ENCODE data around the gene CD47. TPM values are rescaled to one million over a fixed set of nuclear protein-coding genes. Genes with fewer than 3 reads are reported as not detected.

Gene CD47
- total RNA-seq, 1 experiment from 2014 or later: 34.7 TPM

DNA sequence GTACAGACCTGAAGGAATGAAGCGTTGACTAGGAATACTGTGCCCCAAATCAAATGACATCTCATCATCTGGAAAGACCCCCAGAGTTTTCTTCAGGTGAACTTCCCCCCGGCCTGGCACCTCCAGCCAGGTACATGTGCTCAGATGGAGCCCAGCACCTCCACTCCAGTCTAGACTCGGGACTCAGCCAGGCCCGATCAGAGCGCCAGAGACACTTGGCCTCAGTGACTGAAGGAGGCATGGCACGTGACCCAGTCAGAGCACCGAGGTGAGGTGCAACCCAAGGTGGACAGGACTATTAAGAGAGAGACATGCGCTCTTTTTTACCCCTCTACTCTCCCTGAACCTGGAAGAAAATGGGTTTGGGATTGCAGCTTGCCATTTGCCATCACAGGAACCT is 48.5 kb downstream of the CD47 start:
- TF ChIP-seq, protein P1, sequence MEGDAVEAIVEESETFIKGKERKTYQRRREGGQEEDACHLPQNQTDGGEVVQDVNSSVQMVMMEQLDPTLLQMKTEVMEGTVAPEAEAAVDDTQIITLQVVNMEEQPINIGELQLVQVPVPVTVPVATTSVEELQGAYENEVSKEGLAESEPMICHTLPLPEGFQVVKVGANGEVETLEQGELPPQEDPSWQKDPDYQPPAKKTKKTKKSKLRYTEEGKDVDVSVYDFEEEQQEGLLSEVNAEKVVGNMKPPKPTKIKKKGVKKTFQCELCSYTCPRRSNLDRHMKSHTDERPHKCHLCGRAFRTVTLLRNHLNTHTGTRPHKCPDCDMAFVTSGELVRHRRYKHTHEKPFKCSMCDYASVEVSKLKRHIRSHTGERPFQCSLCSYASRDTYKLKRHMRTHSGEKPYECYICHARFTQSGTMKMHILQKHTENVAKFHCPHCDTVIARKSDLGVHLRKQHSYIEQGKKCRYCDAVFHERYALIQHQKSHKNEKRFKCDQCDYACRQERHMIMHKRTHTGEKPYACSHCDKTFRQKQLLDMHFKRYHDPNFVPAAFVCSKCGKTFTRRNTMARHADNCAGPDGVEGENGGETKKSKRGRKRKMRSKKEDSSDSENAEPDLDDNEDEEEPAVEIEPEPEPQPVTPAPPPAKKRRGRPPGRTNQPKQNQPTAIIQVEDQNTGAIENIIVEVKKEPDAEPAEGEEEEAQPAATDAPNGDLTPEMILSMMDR (conservative IDR thresholded peaks at IDR 0.05; ENCODE audit: low read depth, low read length): no peak
- no peak for TF ChIP-seq EZH2 (IDR thresholded peaks at IDR 0.05; ENCODE audit: borderline replicate concordance, low read depth, low read length, poor library complexity, severe bottlenecking)
- Histone ChIP-seq H3K9me3 (ENCODE audit: low read depth, low read length, poor library complexity, severe bottlenecking) (no peaks in the 10 kb centered on the region), H3K27me3 (replicated peaks; ENCODE audit: insufficient read depth, low read depth, low read length, poor library complexity) (no peaks in the 10 kb centered on the region), H3K4me1 (ENCODE audit: insufficient read depth, low read length, poor library complexity, severe bottlenecking) (no peaks in the 10 kb centered on the region), H3K27ac (ENCODE audit: low read depth, low read length, poor library complexity, severe bottlenecking) (no peak overlapping the region), H3K4me3 (ENCODE audit: low read depth, low read length, poor library complexity, severe bottlenecking) (no peak overlapping the region), H3K36me3 (ENCODE audit: insufficient read depth, low read length, poor library complexity, severe bottlenecking) (no peaks in the 10 kb centered on the region)
- DNase-seq (ENCODE audit: low spot score): no peak
- POLR2A ChIA-PET (ENCODE audit: low non-redundant PET): no interaction called here
- CTCF ChIA-PET: no interaction called here
- intact Hi-C loops (cut with micrococcal nuclease; ENCODE audit: unreplicated experiment): no loop called here
- BruUV-seq (replicated peaks): no TSS peak

DNA sequence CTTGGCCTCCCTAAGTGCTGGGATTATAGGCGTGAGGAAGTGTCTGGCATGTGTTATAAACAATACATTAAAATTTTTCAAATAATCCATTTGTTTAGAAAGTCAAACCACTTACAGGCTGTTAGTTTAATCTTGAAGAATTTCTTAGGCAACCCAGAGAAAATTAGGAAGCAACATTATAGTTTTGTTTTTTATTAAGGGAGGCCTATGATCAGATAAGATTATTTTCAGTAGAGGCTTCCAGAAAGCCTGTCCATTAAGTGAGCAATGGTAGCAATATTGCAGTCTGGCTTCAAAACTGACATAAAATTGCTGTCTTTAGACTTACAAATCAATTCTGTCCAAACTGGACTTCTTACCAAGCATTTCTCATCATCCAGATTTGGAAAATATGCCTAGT is 49.6 kb downstream of the CD47 start:
- no peak for DNase-seq (ENCODE audit: low spot score)
- intact Hi-C loops (cut with micrococcal nuclease; ENCODE audit: unreplicated experiment): no loop called here
- Histone ChIP-seq H3K36me3 (ENCODE audit: insufficient read depth, low read length, poor library complexity, severe bottlenecking) (no peaks in the 10 kb centered on the region), H3K9me3 (ENCODE audit: low read depth, low read length, poor library complexity, severe bottlenecking) (no peaks in the 10 kb centered on the region), H3K27me3 (replicated peaks; ENCODE audit: insufficient read depth, low read depth, low read length, poor library complexity) (no peaks in the 10 kb centered on the region), H3K4me1 (ENCODE audit: insufficient read depth, low read length, poor library complexity, severe bottlenecking) (no peaks in the 10 kb centered on the region), H3K27ac (ENCODE audit: low read depth, low read length, poor library complexity, severe bottlenecking) (no peak overlapping the region), H3K4me3 (ENCODE audit: low read depth, low read length, poor library complexity, severe bottlenecking) (no peak overlapping the region)
- no TSS peak for BruUV-seq (replicated peaks)
- no peak for TF ChIP-seq EZH2 (IDR thresholded peaks at IDR 0.05; ENCODE audit: borderline replicate concordance, low read depth, low read length, poor library complexity, severe bottlenecking)
- TF ChIP-seq, protein P1 (conservative IDR thresholded peaks at IDR 0.05; ENCODE audit: low read depth, low read length): no peak
- ChIA-PET POLR2A (ENCODE audit: low non-redundant PET) (no interaction called here), CTCF (no interaction called here)

DNA sequence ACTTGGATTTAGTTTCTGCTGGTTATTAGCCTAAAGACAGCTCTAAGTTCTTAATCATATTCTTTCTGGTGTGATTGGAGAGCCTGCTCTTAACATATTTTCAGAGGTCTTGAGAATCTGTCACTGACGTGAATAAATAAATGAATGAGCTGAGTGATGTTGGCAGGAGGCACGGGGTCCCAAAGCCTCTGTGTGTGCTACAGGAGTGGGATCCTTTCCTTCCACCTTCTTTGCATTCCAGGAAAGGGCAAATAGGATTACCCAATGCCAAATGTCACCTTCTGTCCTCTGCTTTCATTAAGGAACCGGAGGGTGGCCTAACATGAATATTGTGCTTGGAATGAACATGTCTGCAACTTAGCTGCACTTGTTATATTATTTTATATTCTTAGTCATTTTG is 53.1 kb downstream of the CD47 start:
- H3K36me3 ChIP-seq (ENCODE audit: insufficient read depth, low read length, poor library complexity, severe bottlenecking): no peaks in the 10 kb centered on the region
- no peak overlapping the region for H3K27ac ChIP-seq (ENCODE audit: low read depth, low read length, poor library complexity, severe bottlenecking)
- no peak for TF ChIP-seq EZH2 (IDR thresholded peaks at IDR 0.05; ENCODE audit: borderline replicate concordance, low read depth, low read length, poor library complexity, severe bottlenecking)
- TF ChIP-seq, protein P1 (conservative IDR thresholded peaks at IDR 0.05; ENCODE audit: low read depth, low read length): no peak
- no peak overlapping the region for H3K4me3 ChIP-seq (ENCODE audit: low read depth, low read length, poor library complexity, severe bottlenecking)
- intact Hi-C loops (cut with micrococcal nuclease; ENCODE audit: unreplicated experiment): no loop called here
- no peaks in the 10 kb centered on the region for H3K27me3 ChIP-seq (replicated peaks; ENCODE audit: insufficient read depth, low read depth, low read length, poor library complexity)
- CTCF ChIA-PET: no interaction called here
- POLR2A ChIA-PET (ENCODE audit: low non-redundant PET): no interaction called here
- no TSS peak for BruUV-seq (replicated peaks)
- DNase-seq (ENCODE audit: low spot score): no peak
- no peaks in the 10 kb centered on the region for H3K9me3 ChIP-seq (ENCODE audit: low read depth, low read length, poor library complexity, severe bottlenecking)
- no peaks in the 10 kb centered on the region for H3K4me1 ChIP-seq (ENCODE audit: insufficient read depth, low read length, poor library complexity, severe bottlenecking)

Measured in A673 (cell line).